GM12872 (cell line): ENCODE measurements around the gene DST.

Source experiments
- CTCF ChIP-seq: IDR thresholded peaks from 3 replicates; pipeline ENCODE4 v1.5.1; 2011; ENCODE audit warnings: low read depth, mild to moderate bottlenecking, low read length, moderate library complexity; ENCODE audit not compliant: insufficient read depth

The DST gene

DNA sequence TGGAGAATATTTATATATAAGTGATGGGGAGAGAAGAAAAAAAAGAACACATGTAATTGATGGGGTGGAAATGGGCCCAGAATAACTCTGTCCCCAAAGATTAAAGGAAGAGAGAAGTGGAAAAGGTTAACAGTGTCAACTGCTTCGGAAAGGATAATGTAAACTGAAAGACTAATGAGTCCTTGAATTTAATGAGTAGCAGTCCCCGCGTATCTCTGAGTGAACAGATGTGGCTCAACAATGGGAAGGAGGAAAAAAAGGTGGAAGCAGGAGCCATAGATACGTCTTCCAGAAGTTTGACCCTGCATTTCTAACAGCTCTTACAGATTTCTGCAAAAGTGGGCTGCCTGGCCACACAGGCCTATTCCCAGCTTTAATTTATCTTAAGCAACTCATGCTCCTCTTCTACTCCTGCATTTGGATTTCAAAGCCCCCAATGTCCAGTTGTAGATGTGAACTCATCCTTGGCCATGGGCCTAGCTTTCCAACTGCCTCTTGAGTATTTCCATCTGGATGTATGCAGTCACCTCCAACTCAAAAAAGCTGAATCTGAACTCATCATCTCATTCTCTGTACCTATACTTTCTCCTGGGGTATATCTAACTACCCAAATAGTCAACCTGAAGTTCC is 61.3 kb downstream of the DST start:
- TF ChIP-seq CTCF = no peak

- TF ChIP-seq CTCF = no peak
Observed at GRCh38 chr6:56580271-56580670, 62.4 kb downstream of the DST start.

DNA sequence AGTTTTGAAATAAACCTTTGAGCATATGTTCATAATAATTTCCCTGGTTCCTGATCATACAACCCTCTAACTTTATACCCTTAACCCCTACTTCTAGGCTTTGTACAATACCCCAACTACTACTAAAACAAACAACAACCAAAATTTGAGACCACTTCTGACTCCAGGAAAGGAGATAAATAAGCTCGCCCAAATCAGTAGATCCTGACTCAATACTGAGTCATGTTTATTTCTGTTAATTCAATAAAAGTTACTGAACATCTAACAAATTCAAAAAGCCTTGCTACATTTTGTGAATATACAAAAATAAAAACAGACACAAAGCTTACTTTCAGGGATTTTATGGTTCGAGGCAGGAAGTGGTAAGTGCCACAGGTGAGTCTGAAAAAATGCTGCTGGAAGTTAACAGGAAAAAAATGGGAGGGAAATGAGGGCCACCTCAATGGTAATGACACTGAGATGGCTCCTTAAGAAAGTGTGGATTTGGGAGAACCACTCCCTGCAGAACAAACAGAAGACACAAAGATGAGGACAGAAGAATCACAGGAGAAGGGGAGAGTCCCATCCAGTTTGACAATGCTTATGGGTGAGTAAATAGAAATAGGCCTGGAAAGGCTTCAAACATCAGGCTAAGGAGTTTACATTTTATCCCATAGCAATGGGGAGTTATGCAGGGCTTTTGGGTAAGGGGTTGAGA is 63.4 kb downstream of the DST start:
- no peak for TF ChIP-seq CTCF

- TF ChIP-seq CTCF = no peak
Observed at GRCh38 chr6:56575736-56576135, 67.0 kb downstream of the DST start.

DNA sequence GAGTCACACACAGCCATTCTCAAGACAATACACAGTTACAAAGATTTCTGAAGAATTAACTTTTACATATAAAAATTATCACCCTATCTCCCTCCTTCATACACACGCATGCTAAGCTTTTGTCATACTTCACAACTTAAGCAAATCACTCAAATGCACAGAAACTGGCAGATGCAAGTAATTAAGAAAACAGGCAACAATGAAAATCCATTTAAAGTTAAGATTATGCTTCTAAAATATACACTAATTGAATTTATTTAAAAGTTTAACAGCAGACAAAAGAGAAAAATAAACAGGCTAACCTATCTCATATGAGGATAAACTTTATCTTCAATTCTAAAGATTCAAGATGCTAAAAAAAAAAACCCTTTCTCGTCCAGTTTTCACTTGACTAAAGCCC is 68.4 kb downstream of the DST start:
- no peak for TF ChIP-seq CTCF

DNA sequence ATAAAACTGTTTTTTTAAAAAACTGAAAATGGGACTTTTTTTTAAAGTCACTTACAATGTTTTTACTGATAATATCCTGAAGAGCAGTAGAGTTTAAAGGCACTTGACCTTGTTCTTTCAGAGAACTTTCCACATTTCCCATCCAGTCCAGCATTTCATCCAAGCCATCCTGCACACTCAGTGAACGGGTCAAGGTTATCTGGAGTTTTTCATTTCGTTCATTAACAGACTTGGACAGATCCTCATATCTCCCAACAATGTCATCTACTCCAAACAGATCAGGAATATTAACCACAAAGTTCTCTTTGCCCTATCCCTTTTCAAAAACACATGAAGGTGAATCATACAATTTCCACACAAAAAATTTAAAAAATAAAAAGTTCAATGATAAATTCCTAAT is 69.1 kb downstream of the DST start:
- TF ChIP-seq CTCF = no peak

DNA sequence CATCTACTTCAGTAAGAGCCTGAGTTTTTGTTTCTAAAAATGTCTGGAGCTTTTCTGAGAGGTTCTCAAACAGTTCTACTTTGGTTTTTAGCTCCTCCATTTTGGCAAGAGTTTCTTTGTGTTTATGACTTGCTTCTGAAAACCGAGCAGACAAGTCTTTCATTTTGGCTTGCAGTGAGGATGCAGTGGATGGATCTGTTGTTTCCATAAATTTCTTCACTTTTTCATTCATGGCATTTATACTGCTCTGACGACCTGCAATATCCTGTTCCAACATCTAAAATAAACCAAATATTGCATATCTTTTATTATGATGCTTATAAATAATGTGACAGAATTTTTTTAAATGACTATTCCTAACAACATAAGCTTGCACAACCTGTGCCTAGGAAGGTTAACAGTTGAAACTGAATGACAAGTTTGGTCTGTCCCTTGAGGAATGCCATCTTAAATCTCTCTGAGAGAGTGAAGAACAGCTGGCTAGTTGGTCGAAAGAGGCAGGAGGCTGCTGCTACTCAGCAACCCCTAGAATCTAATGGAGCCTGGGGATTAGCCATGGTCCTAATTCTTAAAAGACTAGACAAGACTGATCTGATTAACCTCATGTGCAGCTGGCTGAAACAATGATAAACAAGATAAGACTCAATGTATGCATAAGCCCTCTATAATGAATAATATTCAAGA is 69.8 kb downstream of the DST start:
- no peak for TF ChIP-seq CTCF
